Esophagus mucosa (tissue), 1 donor: ENCODE results near the gene SYDE2. TPM values are rescaled to one million over a fixed set of nuclear protein-coding genes. Genes with fewer than 3 reads are reported as not detected.
"Not testable (repeated sequence)": the region's sequence is repeated elsewhere in the genome, so short reads cannot be mapped to it uniquely, and the experiment has no call there.

ENCODE experiments used
- ATAC-seq: fragments of 200-7000 bp; cut with Tn5 transposase; one replicate; pipeline ENCODE4 v1.9.1; 2020
- total RNA-seq: library from RNA; stranded (reverse); gene quantifications from one replicate; pipeline ENCODE4 v1.2.4, GENCODE V29; 2023
- donor health status: DM: yes; HTN: yes; CAD: no.

The SYDE2 gene
- total RNA-seq: 0.84 TPM

- ATAC-seq: peak; percentile 81
Measured at GRCh38 chr1:85200463-85201339, at the start of gene SYDE2. Gene SYDE2, minus strand, starts transcription at chr1:85201016. Its CDS starts 20 bp downstream, at chr1:85200996.

- not testable (repeated sequence) for ATAC-seq
Measured at GRCh38 chr1:85249042-85249441, 48.2 kb upstream of the SYDE2 start.

- ATAC-seq: no peak
Measured at GRCh38 chr1:85245891-85246290, 45.1 kb upstream of the SYDE2 start.

- ATAC-seq: no peak
Measured at GRCh38 chr1:85245456-85245855, 44.6 kb upstream of the SYDE2 start.

- ATAC-seq: no peak
Measured at GRCh38 chr1:85244271-85245061, 43.6 kb upstream of the SYDE2 start.

- no peak for ATAC-seq
Measured at GRCh38 chr1:85243372-85243771, 42.6 kb upstream of the SYDE2 start.

GRCh38 chr1:85240643-85241042 is 39.8 kb upstream of the SYDE2 start:
- no peak for ATAC-seq

GRCh38 chr1:85240174-85240601 is 39.4 kb upstream of the SYDE2 start:
- no peak for ATAC-seq

GRCh38 chr1:85237613-85238012 is 36.8 kb upstream of the SYDE2 start:
- no peak for ATAC-seq

GRCh38 chr1:85230305-85230977 is 29.6 kb upstream of the SYDE2 start:
- ATAC-seq: no peak

GRCh38 chr1:85229574-85230097 is 28.8 kb upstream of the SYDE2 start:
- ATAC-seq: peak; percentile 66

GRCh38 chr1:85228972-85229371 is 28.2 kb upstream of the SYDE2 start:
- no peak for ATAC-seq

- no peak for ATAC-seq
Measured at GRCh38 chr1:85225624-85226380, 25.0 kb upstream of the SYDE2 start.

GRCh38 chr1:85224734-85225623 is 24.2 kb upstream of the SYDE2 start:
- peak; percentile 65 for ATAC-seq

- no peak for ATAC-seq
Measured at GRCh38 chr1:85224295-85224694, 23.5 kb upstream of the SYDE2 start.

GRCh38 chr1:85223334-85223733 is 22.5 kb upstream of the SYDE2 start:
- no peak for ATAC-seq

GRCh38 chr1:85220756-85221201 is 20.0 kb upstream of the SYDE2 start:
- no peak for ATAC-seq

- no peak for ATAC-seq
Measured at GRCh38 chr1:85219853-85220610, 19.2 kb upstream of the SYDE2 start.

GRCh38 chr1:85216697-85217096 is 15.9 kb upstream of the SYDE2 start:
- no peak for ATAC-seq

GRCh38 chr1:85214654-85215053 is 13.8 kb upstream of the SYDE2 start:
- ATAC-seq: no peak
